Stimulated activated naive CD4-positive, alpha-beta T cell (primary cell): Measurements from ENCODE around the gene AP3B1.

ENCODE experiments used
- DNase-seq, 6 experiments: peaks; one replicate each; lab custom pipeline; 2025; lab: John Stamatoyannopoulos, UW

AP3B1 gene

GRCh38 chr5:78003919-78004318, 290.6 kb downstream of the AP3B1 start:
- no peak for DNase-seq

- DNase-seq, result no peak
These were observed 291.0 kb downstream of the AP3B1 start for GRCh38 chr5:78003450-78003849.

- no peak for DNase-seq
These were observed 291.8 kb downstream of the AP3B1 start for GRCh38 chr5:78002690-78003089.

GRCh38 chr5:78001197-78001596, 293.3 kb downstream of the AP3B1 start:
- no peak for DNase-seq

- no peak for DNase-seq
These were observed 294.3 kb downstream of the AP3B1 start for GRCh38 chr5:78000191-78000590.

GRCh38 chr5:77999399-77999798, 295.1 kb downstream of the AP3B1 start:
- DNase-seq, result no peak

- no peak for DNase-seq
These were observed 297.6 kb downstream of the AP3B1 start for GRCh38 chr5:77996943-77997342.

GRCh38 chr5:77995793-77996409, 298.6 kb downstream of the AP3B1 start:
- DNase-seq, result no peak

GRCh38 chr5:77994943-77995342, 299.6 kb downstream of the AP3B1 start:
- DNase-seq, result no peak

GRCh38 chr5:77993855-77994318, 300.6 kb downstream of the AP3B1 start:
- DNase-seq, result no peak

- no peak for DNase-seq
These were observed 301.2 kb downstream of the AP3B1 start for GRCh38 chr5:77993141-77993854.

- DNase-seq, result no peak
These were observed 303.4 kb downstream of the AP3B1 start for GRCh38 chr5:77991084-77991483.

GRCh38 chr5:77990020-77990419, 304.5 kb downstream of the AP3B1 start:
- no peak for DNase-seq

GRCh38 chr5:77987988-77988387, 306.5 kb downstream of the AP3B1 start:
- DNase-seq, result no peak

GRCh38 chr5:77987331-77987730, 307.2 kb downstream of the AP3B1 start:
- no peak for DNase-seq

GRCh38 chr5:77986261-77986660, 308.2 kb downstream of the AP3B1 start:
- DNase-seq, result no peak

GRCh38 chr5:77985247-77985646, 309.3 kb downstream of the AP3B1 start:
- no peak for DNase-seq

- DNase-seq, result no peak
These were observed 309.9 kb downstream of the AP3B1 start for GRCh38 chr5:77984587-77984986.

GRCh38 chr5:77983482-77984199, 310.9 kb downstream of the AP3B1 start:
- DNase-seq, result no peak

- DNase-seq, result no peak
These were observed 312.7 kb downstream of the AP3B1 start for GRCh38 chr5:77981820-77982219.

- DNase-seq, result no peak
These were observed 319.9 kb downstream of the AP3B1 start for GRCh38 chr5:77974576-77974975.

- no peak for DNase-seq
These were observed 321.3 kb downstream of the AP3B1 start for GRCh38 chr5:77973253-77973609.
